Brain microvascular endothelial cell (primary cell): ENCODE results near the gene TCF4.

Experiments
- DNase-seq: peaks from one replicate; pipeline ENCODE4 v3.0.0-alpha.2; 2020
- H3K27ac ChIP-seq: fragments of 250-450 bp; sonication (Bioruptor Pico); 2 replicates; pipeline ENCODE4 v1.5.1; 2020; ENCODE audit warnings: mild to moderate bottlenecking, moderate library complexity
- H3K27me3 ChIP-seq: fragments of 250-450 bp; sonication (Bioruptor Pico); replicated peaks from 2 replicates; pipeline ENCODE4 v1.5.1; 2020; ENCODE audit warnings: mild to moderate bottlenecking
- H3K36me3 ChIP-seq: fragments of 250-450 bp; sonication (Bioruptor Pico); replicated peaks from 2 replicates; pipeline ENCODE4 v1.5.1; 2020; ENCODE audit warnings: mild to moderate bottlenecking
- H3K4me3 ChIP-seq: 2 replicates; pipeline ENCODE4 v1.5.1; 2011; ENCODE audit warnings: low read depth, mild to moderate bottlenecking, control low read depth, low read length, moderate library complexity
- in situ Hi-C: cut with HindIII; loops from 2 replicates; pipeline ENCODE4 v1.10.0; 2017; ENCODE audit warnings: low sequenced_read_pairs, low pct_ligation_motif_present
- TF ChIP-seq, protein P1 (sequence below): IDR thresholded peaks from 2 replicates; pipeline ENCODE4 v1.5.1; 2011; ENCODE audit warnings: low read depth, mild to moderate bottlenecking, moderate library complexity, low read length, control low read depth, inconsistent platforms; ENCODE audit errors: missing control alignments

The TCF4 gene

GRCh38 chr18:55607773-55608172 is 19.8 kb upstream of the TCF4 start:
- DNase-seq, result no peak
- H3K27me3 ChIP-seq, result no peaks in the 10 kb centered on the region
- TF ChIP-seq, protein P1, sequence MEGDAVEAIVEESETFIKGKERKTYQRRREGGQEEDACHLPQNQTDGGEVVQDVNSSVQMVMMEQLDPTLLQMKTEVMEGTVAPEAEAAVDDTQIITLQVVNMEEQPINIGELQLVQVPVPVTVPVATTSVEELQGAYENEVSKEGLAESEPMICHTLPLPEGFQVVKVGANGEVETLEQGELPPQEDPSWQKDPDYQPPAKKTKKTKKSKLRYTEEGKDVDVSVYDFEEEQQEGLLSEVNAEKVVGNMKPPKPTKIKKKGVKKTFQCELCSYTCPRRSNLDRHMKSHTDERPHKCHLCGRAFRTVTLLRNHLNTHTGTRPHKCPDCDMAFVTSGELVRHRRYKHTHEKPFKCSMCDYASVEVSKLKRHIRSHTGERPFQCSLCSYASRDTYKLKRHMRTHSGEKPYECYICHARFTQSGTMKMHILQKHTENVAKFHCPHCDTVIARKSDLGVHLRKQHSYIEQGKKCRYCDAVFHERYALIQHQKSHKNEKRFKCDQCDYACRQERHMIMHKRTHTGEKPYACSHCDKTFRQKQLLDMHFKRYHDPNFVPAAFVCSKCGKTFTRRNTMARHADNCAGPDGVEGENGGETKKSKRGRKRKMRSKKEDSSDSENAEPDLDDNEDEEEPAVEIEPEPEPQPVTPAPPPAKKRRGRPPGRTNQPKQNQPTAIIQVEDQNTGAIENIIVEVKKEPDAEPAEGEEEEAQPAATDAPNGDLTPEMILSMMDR, result no peak
- no peak overlapping the region for H3K4me3 ChIP-seq
- no peak overlapping the region for H3K27ac ChIP-seq
- H3K36me3 ChIP-seq, result no peaks in the 10 kb centered on the region
- in situ Hi-C loops, result no loop called here

DNA sequence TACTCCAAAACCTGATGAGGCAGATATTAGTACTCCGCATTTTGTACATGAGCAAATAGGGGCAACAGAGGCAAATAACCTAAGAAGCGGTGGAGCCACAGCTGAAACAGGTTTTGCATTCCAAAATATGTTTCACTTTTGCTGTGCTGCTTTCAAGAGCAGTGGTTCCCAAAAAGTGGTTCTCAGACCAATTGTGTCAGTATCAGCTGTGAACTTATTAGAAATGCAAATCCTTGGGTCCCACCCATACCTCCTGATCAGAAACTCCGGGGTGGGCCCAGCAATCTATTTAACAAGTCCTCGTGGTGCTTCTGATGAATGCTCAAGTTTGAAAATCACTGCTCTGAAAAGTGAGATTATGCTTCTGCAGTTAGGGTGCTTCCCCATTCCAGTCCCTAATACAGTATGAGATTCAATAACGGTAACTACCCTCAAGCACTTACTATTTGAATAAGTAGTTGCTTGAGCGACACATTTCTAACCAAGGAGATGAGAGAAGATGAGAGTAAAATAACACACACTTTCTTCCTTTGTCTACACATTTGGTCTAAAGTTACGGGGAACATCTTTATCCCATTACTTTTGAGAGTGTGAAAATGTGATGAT is 17.8 kb upstream of the TCF4 start:
- H3K27me3 ChIP-seq, result no peaks in the 10 kb centered on the region
- H3K4me3 ChIP-seq, result no peak overlapping the region
- H3K27ac ChIP-seq, result no peak overlapping the region
- in situ Hi-C loops, result no loop called here
- TF ChIP-seq, protein P1, result no peak
- DNase-seq, result no peak
- H3K36me3 ChIP-seq, result no peaks in the 10 kb centered on the region

- in situ Hi-C loops, result no loop called here
- no peak overlapping the region for H3K27ac ChIP-seq
- no peaks in the 10 kb centered on the region for H3K36me3 ChIP-seq
- TF ChIP-seq, protein P1, result no peak
- DNase-seq, result no peak
- no peaks in the 10 kb centered on the region for H3K27me3 ChIP-seq
- no peak overlapping the region for H3K4me3 ChIP-seq
These were observed 15.8 kb upstream of the TCF4 start for GRCh38 chr18:55603775-55604174.

- TF ChIP-seq, protein P1, result no peak
These were observed 5.9 kb upstream of the TCF4 start for GRCh38 chr18:55593888-55594287.

GRCh38 chr18:55592572-55592971 is 4.6 kb upstream of the TCF4 start:
- TF ChIP-seq, protein P1, result no peak
- in situ Hi-C loops, result no loop called here
- H3K27ac ChIP-seq, result no peak overlapping the region
- H3K4me3 ChIP-seq, result no peak overlapping the region
- no peaks in the 10 kb centered on the region for H3K27me3 ChIP-seq
- DNase-seq, result peak; percentile 63
- H3K36me3 ChIP-seq, result no peaks in the 10 kb centered on the region

More at GRCh38 chr18:55593888-55594287, 5.9 kb upstream of the TCF4 start:
- H3K4me3 ChIP-seq, result no peak overlapping the region
- no peak overlapping the region for H3K27ac ChIP-seq
- no peak for DNase-seq
- H3K27me3 ChIP-seq, result no peaks in the 10 kb centered on the region
- no peaks in the 10 kb centered on the region for H3K36me3 ChIP-seq
- in situ Hi-C loops, result no loop called here

DNA sequence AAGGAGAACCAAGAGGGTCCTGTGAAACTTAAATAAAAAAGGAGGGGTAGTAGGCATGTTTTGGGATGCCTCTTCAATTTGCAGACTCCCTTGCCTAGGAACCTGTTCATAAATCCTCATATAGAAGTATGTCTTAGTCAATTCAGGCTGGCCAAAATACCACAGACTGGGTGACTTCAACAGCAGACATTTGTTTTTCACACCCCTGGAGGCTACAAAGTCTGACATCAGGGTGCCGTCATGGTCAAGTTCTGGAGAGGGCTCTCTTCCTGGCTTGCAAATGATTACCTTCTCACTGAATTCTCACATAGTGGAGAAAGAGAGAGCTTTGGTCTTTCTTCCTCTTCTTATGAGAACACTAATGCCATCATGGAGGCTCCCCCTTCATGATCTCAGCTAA is 4.1 kb upstream of the TCF4 start:
- in situ Hi-C loops, result no loop called here
- Histone ChIP-seq H3K27me3 (no peaks in the 10 kb centered on the region), H3K27ac (no peak overlapping the region), H3K4me3 (no peak overlapping the region), H3K36me3 (no peaks in the 10 kb centered on the region)
- TF ChIP-seq, protein P1, result no peak
- DNase-seq, result no peak
